Osteoblast (primary cell): Measurements from ENCODE around the gene ASCC2. TPM values are rescaled to one million over a fixed set of nuclear protein-coding genes. Genes with fewer than 3 reads are reported as not detected.

Source experiments
- DNase-seq: peaks from one replicate; pipeline ENCODE4 v3.0.0; 2011; ENCODE audit warnings: low spot score, mixed read lengths; ENCODE audit not compliant: insufficient read length; ENCODE audit errors: missing footprints
- H2AFZ ChIP-seq: 2 replicates; pipeline ENCODE4 v1.6.0; 2011; ENCODE audit warnings: mild to moderate bottlenecking, low read length
- H3K27ac ChIP-seq: 2 replicates; pipeline ENCODE4 v1.5.1; 2011; ENCODE audit warnings: mild to moderate bottlenecking, low read depth, low read length, moderate library complexity
- H3K27me3 ChIP-seq: 2 replicates; pipeline ENCODE4 v1.6.0; 2012; ENCODE audit warnings: mild to moderate bottlenecking, control low read depth, inconsistent platforms, low read length, moderate library complexity; ENCODE audit not compliant: insufficient read depth
- H3K36me3 ChIP-seq: 2 replicates; pipeline ENCODE4 v1.5.1; 2011; ENCODE audit warnings: mild to moderate bottlenecking, low read length, control low read depth, moderate library complexity; ENCODE audit not compliant: insufficient read depth
- H3K4me1 ChIP-seq: 2 replicates; pipeline ENCODE4 v1.5.1; 2011; ENCODE audit warnings: mild to moderate bottlenecking, low read length, control low read depth, moderate library complexity; ENCODE audit not compliant: insufficient read depth
- H3K4me2 ChIP-seq: 2 replicates; pipeline ENCODE4 v1.6.0; 2011; ENCODE audit warnings: mild to moderate bottlenecking, low read length; ENCODE audit not compliant: insufficient read depth
- H3K4me3 ChIP-seq: fragments of 200-600 bp; sonication (generic); 3 replicates; pipeline ENCODE4 v1.5.1; 2012; ENCODE audit warnings: mild to moderate bottlenecking, low read length, inconsistent platforms; ENCODE audit not compliant: insufficient read depth
- H3K79me2 ChIP-seq: 2 replicates; pipeline ENCODE4 v1.6.0; 2012; ENCODE audit warnings: mild to moderate bottlenecking, low read length, control low read depth, inconsistent platforms; ENCODE audit not compliant: insufficient read depth
- H3K9me3 ChIP-seq: 2 replicates; pipeline ENCODE4 v1.5.1; 2011; ENCODE audit warnings: low read depth, low read length, control low read depth
- H4K20me1 ChIP-seq: 2 replicates; pipeline ENCODE4 v1.6.0; 2012; ENCODE audit warnings: mild to moderate bottlenecking, low read length, control low read depth; ENCODE audit not compliant: insufficient read depth
- total RNA-seq: library from RNA; depleted of rRNA; stranded (reverse); fragments of >200 nt; gene quantifications from 2 replicates; pipeline ENCODE4 v1.2.3, GENCODE V29; 2012
- TF ChIP-seq, protein P1 (sequence below): IDR thresholded peaks from 2 replicates; pipeline ENCODE4 v1.5.1; 2011; ENCODE audit warnings: mild to moderate bottlenecking, low read depth, low read length, moderate library complexity; ENCODE audit errors: extremely low read depth

The ASCC2 gene
- total RNA-seq, 1 donor = 21.0 TPM

DNA sequence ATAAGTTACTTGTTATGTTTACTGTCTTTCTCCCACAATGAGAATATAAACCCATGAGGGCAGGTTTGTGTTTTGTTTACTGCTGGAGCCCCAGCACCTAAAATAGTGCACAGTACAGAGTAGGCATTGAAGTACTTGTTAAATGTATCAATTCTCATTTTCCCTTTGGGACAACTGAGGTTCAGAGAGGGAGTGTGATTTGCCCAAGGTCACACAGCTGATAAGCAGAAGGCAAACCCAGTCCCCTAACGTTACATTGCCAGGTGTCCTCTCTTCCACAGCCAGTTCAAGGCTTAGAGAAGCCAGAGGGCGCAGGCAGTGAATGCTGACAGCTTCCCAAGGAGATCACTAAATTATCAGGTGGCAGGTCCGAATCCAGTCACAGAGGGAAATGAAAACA is 88.0 kb downstream of the ASCC2 start:
- no peaks in the 10 kb centered on the region for H3K9me3 ChIP-seq
- peaks cover 5% of the 10 kb centered on the region for H3K4me1 ChIP-seq
- no peaks in the 10 kb centered on the region for H3K27me3 ChIP-seq
- TF ChIP-seq, protein P1, sequence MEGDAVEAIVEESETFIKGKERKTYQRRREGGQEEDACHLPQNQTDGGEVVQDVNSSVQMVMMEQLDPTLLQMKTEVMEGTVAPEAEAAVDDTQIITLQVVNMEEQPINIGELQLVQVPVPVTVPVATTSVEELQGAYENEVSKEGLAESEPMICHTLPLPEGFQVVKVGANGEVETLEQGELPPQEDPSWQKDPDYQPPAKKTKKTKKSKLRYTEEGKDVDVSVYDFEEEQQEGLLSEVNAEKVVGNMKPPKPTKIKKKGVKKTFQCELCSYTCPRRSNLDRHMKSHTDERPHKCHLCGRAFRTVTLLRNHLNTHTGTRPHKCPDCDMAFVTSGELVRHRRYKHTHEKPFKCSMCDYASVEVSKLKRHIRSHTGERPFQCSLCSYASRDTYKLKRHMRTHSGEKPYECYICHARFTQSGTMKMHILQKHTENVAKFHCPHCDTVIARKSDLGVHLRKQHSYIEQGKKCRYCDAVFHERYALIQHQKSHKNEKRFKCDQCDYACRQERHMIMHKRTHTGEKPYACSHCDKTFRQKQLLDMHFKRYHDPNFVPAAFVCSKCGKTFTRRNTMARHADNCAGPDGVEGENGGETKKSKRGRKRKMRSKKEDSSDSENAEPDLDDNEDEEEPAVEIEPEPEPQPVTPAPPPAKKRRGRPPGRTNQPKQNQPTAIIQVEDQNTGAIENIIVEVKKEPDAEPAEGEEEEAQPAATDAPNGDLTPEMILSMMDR = no peak
- H3K79me2 ChIP-seq = no peaks in the 10 kb centered on the region
- H3K4me2 ChIP-seq = no peak overlapping the region
- no peak overlapping the region for H2AFZ ChIP-seq
- no peaks in the 10 kb centered on the region for H3K36me3 ChIP-seq
- H3K4me3 ChIP-seq = no peak overlapping the region
- no peak for DNase-seq
- H4K20me1 ChIP-seq = no peaks in the 10 kb centered on the region
- no peak overlapping the region for H3K27ac ChIP-seq

DNA sequence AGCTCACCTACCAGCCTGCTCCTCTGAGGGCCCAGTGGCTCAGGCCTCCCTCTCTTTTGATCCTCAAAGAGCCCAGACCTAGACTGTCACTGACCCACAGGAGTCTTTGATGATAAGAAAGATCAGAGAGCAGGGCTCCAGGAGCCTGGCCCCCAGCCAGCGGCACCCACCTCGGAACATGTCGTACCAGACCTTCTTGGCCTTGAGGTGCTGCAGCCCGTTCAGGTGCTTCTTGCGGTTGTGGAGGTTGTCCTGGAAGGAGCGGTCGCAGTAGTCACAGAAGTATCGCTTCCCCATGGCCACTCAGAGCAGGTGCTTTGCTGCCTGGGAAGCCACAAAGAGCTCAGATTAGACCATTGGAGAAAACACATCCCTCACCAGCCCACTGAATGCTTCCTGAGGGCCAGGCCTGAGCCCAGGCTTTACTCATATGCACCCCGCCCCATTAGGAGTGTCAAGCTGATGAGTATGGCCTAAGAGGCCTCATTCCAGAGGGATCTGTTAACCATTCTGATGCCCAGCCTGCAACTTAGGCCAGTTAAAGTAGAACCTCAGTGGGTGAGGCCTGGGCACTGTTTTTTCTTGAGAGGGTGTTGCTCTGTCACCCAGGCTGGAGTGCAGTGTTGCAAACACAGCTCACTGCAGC is 89.7 kb downstream of the ASCC2 start:
- TF ChIP-seq, protein P1 = no peak
- H4K20me1 ChIP-seq = peaks cover 3% of the 10 kb centered on the region
- DNase-seq = no peak

GRCh38 chr22:29747832-29748231 is 90.2 kb downstream of the ASCC2 start:
- Histone ChIP-seq H3K27me3 (no peaks in the 10 kb centered on the region), H2AFZ (no peak overlapping the region), H3K79me2 (no peaks in the 10 kb centered on the region), H3K4me1 (peaks cover 12% of the 10 kb centered on the region), H3K4me2 (no peak overlapping the region), H3K9me3 (no peaks in the 10 kb centered on the region), H3K27ac (no peak overlapping the region), H3K4me3 (no peak overlapping the region), H3K36me3 (no peaks in the 10 kb centered on the region), H4K20me1 (peaks cover 3% of the 10 kb centered on the region)
- TF ChIP-seq, protein P1 = no peak
- peak; percentile 30 for DNase-seq

More for the DNA sequence above, 89.7 kb downstream of the ASCC2 start:
- Histone ChIP-seq H3K4me3 (no peak overlapping the region), H3K27ac (no peak overlapping the region), H3K27me3 (no peaks in the 10 kb centered on the region), H3K79me2 (no peaks in the 10 kb centered on the region), H3K36me3 (no peaks in the 10 kb centered on the region), H3K9me3 (no peaks in the 10 kb centered on the region), H2AFZ (no peak overlapping the region), H3K4me2 (no peak overlapping the region), H3K4me1 (peaks cover 12% of the 10 kb centered on the region)

GRCh38 chr22:29744902-29745301 is 93.2 kb downstream of the ASCC2 start:
- peaks cover 12% of the 10 kb centered on the region for H3K4me1 ChIP-seq
- H3K4me2 ChIP-seq = no peak overlapping the region
- DNase-seq = peak; percentile 91
- TF ChIP-seq, protein P1 = no peak
- no peaks in the 10 kb centered on the region for H3K9me3 ChIP-seq
- H3K27me3 ChIP-seq = no peaks in the 10 kb centered on the region
- H2AFZ ChIP-seq = no peak overlapping the region
- H3K79me2 ChIP-seq = no peaks in the 10 kb centered on the region
- peak overlapping the region; percentile 2 for H3K27ac ChIP-seq
- no peak overlapping the region for H3K4me3 ChIP-seq
- H3K36me3 ChIP-seq = peaks cover 6% of the 10 kb centered on the region
- peaks cover 3% of the 10 kb centered on the region for H4K20me1 ChIP-seq
